Measurements from ENCODE around the gene PLXNA2. TPM values are rescaled to one million over a fixed set of nuclear protein-coding genes. Genes with fewer than 3 reads are reported as not detected.

PLXNA2 gene
- total RNA-seq, 6 experiments from 2014 or later, result 20.9 to 29.9 (median 28.1) TPM

DNA sequence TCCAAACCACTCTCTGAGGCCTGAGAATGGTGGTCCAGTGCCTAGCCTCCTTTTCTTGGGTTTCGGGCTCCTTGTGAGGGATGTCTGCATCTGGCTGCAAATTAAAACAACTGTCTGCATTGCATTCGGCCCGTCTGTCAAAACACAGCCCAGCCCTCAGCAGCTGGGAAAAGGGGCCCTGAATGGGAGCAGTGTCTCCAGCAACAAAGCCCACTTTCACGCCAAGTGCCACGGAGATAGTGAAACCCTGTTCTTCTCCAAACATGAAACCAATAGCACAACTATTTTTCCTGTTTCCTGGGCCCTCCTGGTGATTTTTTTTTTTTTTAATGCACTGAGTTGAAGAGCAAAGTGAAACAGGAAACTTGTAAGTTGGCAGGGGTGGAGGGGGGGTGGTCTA is 138.4 kb downstream of the PLXNA2 start:
- TF ChIP-seq CTCF (IDR thresholded peaks at IDR 0.05), result no peak
- Mint-ChIP-seq H3K27me3 (ENCODE audit: insufficient read depth) (peaks cover 2% of the 10 kb centered on the region), H3K36me3 (ENCODE audit: low read depth) (peaks cover 22% of the 10 kb centered on the region), H3K9me3 (no peaks in the 10 kb centered on the region), H3K4me3 (no peak overlapping the region), H3K27ac (no peak overlapping the region), H3K4me1 (ENCODE audit: low read depth) (peaks cover 69% of the 10 kb centered on the region)
- DNase-seq, result no peak

- DNase-seq, result no peak
- no peak overlapping the region for H3K27ac Mint-ChIP-seq
- peaks cover 25% of the 10 kb centered on the region for H3K36me3 Mint-ChIP-seq (ENCODE audit: low read depth)
- peaks cover 61% of the 10 kb centered on the region for H3K4me1 Mint-ChIP-seq (ENCODE audit: low read depth)
- no peak for TF ChIP-seq CTCF (IDR thresholded peaks at IDR 0.05)
- no peak overlapping the region for H3K4me3 Mint-ChIP-seq
- peaks cover 2% of the 10 kb centered on the region for H3K27me3 Mint-ChIP-seq (ENCODE audit: insufficient read depth)
- H3K9me3 Mint-ChIP-seq, result no peaks in the 10 kb centered on the region
Measured at GRCh38 chr1:208103597-208104513, 140.3 kb downstream of the PLXNA2 start.

DNA sequence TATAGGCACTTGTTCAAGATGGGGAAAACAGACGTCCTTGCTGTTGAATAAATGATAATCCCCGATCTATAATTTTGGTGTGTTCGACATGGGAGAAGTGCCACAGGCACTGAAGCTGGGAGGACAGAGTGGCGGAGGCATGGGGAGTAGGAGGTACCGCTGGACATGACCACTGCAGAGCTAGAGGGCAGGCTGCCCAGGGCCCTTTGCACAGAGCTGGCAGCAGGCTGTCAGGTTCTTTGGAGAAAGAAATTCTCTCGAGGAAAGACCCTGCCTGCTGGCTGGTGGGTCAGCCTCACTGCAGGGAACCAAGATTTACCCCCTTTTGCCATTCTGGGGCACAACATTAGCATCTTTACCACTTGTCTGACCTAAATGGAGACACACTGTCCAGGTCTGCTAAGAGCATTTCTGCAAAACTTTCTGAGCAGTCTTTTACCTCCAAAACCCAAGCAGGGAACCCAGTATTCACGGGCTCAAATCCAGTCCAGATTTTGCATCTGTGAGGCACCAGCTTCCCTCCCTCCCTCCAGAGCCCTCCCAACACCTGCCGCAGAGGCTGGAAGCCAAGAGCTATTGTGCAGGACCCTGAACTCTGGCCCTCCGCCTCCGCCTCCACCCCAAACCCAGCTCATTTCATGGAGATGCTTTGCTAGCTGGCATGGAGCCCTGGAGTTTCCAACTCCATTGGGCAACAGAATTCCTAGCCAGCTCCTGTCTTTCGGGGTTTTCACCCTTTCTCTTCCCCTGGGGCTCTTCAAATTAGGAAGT is 142.3 kb downstream of the PLXNA2 start:
- no peak for TF ChIP-seq CTCF (IDR thresholded peaks at IDR 0.05)
- Mint-ChIP-seq H3K36me3 (ENCODE audit: low read depth) (peaks cover 28% of the 10 kb centered on the region), H3K4me1 (ENCODE audit: low read depth) (peaks cover 41% of the 10 kb centered on the region), H3K27me3 (ENCODE audit: insufficient read depth) (no peaks in the 10 kb centered on the region; the same call in none of the 2 replicates), H3K4me3 (no peak overlapping the region), H3K27ac (peak overlapping the region; percentile 73), H3K9me3 (no peaks in the 10 kb centered on the region)
- DNase-seq, result no peak

- no peaks in the 10 kb centered on the region; the same call in none of the 2 replicates for H3K27me3 Mint-ChIP-seq (ENCODE audit: insufficient read depth)
- H3K4me1 Mint-ChIP-seq (ENCODE audit: low read depth), result peaks cover 31% of the 10 kb centered on the region
- H3K27ac Mint-ChIP-seq, result peak overlapping the region; percentile 73
- DNase-seq, result peak; percentile 37
- no peak overlapping the region for H3K4me3 Mint-ChIP-seq
- H3K9me3 Mint-ChIP-seq, result no peaks in the 10 kb centered on the region
- no peak for TF ChIP-seq CTCF (IDR thresholded peaks at IDR 0.05)
- H3K36me3 Mint-ChIP-seq (ENCODE audit: low read depth), result peaks cover 23% of the 10 kb centered on the region
Measured at GRCh38 chr1:208100906-208101305, 143.3 kb downstream of the PLXNA2 start.

- no peak overlapping the region for H3K4me3 Mint-ChIP-seq
- no peaks in the 10 kb centered on the region for H3K9me3 Mint-ChIP-seq
- H3K4me1 Mint-ChIP-seq (ENCODE audit: low read depth), result peaks cover 31% of the 10 kb centered on the region
Measured at GRCh38 chr1:208100106-208100505, 144.1 kb downstream of the PLXNA2 start.

More at GRCh38 chr1:208100106-208100505, 144.1 kb downstream of the PLXNA2 start:
- no peak for DNase-seq
- H3K36me3 Mint-ChIP-seq (ENCODE audit: low read depth), result peaks cover 29% of the 10 kb centered on the region
- no peak for TF ChIP-seq CTCF (IDR thresholded peaks at IDR 0.05)
- H3K27me3 Mint-ChIP-seq (ENCODE audit: insufficient read depth), result no peaks in the 10 kb centered on the region; the same call in none of the 2 replicates
- no peak overlapping the region for H3K27ac Mint-ChIP-seq
